Measurements from ENCODE around the gene HACD3. TPM values are rescaled to one million over a fixed set of nuclear protein-coding genes. Genes with fewer than 3 reads are reported as not detected.

Gene HACD3
- total and polyA plus RNA-seq, 11 donors = 3.2 to 16.7 (median 9.8) TPM

DNA sequence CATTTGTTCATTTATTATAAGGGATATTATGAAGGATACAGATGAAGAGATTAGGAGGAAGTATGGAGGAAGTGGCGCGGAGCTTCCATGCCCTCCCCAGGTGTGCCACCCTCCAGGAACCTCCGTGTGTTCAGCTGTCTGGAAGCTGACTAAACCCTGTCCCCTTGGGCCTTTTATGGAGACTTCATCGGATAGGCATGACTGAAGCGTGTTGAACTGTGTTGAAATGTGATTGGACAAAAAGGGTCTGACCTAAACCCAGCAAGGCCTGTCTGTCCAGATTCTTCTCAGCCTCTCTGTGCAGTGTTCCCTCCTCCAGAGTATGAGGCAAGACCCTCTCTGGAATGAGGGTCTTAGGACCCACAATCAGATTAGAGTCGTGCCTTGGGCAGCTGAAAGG is 31.7 kb downstream of the HACD3 start:
- intact Hi-C loops (cut with DNase I) = no loop called here
- Histone ChIP-seq H3K4me3 (no peak overlapping the region), H3K27ac (no peak overlapping the region), H3K9me3 (peaks cover 0 to 6% (median 0%) of the 10 kb centered on the region in 12 donors), H3K36me3 (peaks cover 0 to 86% (median 73%) of the 10 kb centered on the region in 9 donors), H3K27me3 (no peaks in the 10 kb centered on the region), H3K4me1 (no peaks in the 10 kb centered on the region)
- 93 to 96% (median 94%) methylated on average over 6 of the region's 6 CpGs for WGBS, 4 donors
- TF ChIP-seq, protein P1, sequence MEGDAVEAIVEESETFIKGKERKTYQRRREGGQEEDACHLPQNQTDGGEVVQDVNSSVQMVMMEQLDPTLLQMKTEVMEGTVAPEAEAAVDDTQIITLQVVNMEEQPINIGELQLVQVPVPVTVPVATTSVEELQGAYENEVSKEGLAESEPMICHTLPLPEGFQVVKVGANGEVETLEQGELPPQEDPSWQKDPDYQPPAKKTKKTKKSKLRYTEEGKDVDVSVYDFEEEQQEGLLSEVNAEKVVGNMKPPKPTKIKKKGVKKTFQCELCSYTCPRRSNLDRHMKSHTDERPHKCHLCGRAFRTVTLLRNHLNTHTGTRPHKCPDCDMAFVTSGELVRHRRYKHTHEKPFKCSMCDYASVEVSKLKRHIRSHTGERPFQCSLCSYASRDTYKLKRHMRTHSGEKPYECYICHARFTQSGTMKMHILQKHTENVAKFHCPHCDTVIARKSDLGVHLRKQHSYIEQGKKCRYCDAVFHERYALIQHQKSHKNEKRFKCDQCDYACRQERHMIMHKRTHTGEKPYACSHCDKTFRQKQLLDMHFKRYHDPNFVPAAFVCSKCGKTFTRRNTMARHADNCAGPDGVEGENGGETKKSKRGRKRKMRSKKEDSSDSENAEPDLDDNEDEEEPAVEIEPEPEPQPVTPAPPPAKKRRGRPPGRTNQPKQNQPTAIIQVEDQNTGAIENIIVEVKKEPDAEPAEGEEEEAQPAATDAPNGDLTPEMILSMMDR (IDR thresholded peaks at IDR 0.05) = no peak
- DNase-seq = no peak
- ATAC-seq = no peak

DNA sequence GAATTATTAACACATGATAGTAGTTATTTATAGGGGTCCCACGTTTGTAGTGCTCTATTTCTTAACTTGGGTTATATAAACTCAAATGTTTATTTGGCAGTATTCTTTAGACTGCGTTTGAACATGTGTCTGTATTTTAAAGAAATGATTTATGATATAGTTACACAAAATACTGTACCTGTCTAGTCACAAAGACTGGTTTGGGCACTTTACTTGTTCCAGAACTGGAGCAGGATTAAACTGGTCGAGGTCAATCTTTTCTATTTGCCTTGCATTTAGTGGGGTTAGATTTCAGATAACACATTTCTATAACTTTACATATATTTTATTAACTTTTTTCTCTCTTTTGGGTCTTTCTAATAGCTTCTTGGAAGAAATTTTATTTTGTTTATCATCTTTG is 39.5 kb downstream of the HACD3 start:
- Histone ChIP-seq H3K36me3 (peaks cover 0 to 95% (median 77%) of the 10 kb centered on the region in 9 donors), H3K27me3 (no peaks in the 10 kb centered on the region), H3K9me3 (peaks cover 0 to 10% (median 0%) of the 10 kb centered on the region in 12 donors), H3K4me3 (no peak overlapping the region), H3K4me1 (no peaks in the 10 kb centered on the region), H3K27ac (no peak overlapping the region)
- TF ChIP-seq POLR2A (IDR thresholded peaks at IDR 0.05) = no peak
- TF ChIP-seq, protein P1 (IDR thresholded peaks at IDR 0.05) = no peak
- intact Hi-C loops (cut with DNase I) = no loop called here
- no peak for ATAC-seq
- no peak for DNase-seq
- 87 to 92% (median 91%) methylated on average over 3 of the region's 3 CpGs for WGBS, 4 donors

DNA sequence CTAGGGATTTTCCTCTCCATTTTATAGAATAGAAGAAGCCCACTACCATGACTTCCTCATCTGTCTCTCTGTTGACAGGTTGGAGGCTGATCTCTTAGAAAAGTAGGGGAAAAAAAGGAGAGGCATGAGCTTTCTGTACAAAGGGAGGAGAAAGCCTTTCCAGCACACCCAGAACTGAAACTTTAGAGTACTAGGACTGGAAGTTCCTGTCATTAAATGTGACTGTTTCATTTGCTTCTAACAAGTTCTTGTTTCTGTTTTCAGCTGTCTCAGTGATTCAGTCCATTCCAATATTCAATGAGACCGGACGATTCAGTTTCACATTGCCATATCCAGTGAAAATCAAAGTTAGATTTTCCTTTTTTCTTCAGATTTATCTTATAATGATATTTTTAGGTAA is 41.7 kb downstream of the HACD3 start:
- no peak overlapping the region for H3K4me3 ChIP-seq
- peaks cover 0 to 11% (median 0%) of the 10 kb centered on the region in 12 donors for H3K4me1 ChIP-seq
- no peak overlapping the region for H3K27ac ChIP-seq
- intact Hi-C loops (cut with DNase I) = no loop called here
- H3K36me3 ChIP-seq = peaks cover 0 to 93% (median 69%) of the 10 kb centered on the region in 9 donors
- WGBS, 4 donors = 92 to 98% (median 96%) methylated on average over 2 of the region's 2 CpGs
- DNase-seq = no peak
- no peaks in the 10 kb centered on the region for H3K27me3 ChIP-seq
- peaks cover 0 to 4% (median 0%) of the 10 kb centered on the region in 12 donors for H3K9me3 ChIP-seq
- ATAC-seq = no peak
- TF ChIP-seq, protein P1 (IDR thresholded peaks at IDR 0.05) = no peak
- TF ChIP-seq POLR2A (IDR thresholded peaks at IDR 0.05) = no peak

DNA sequence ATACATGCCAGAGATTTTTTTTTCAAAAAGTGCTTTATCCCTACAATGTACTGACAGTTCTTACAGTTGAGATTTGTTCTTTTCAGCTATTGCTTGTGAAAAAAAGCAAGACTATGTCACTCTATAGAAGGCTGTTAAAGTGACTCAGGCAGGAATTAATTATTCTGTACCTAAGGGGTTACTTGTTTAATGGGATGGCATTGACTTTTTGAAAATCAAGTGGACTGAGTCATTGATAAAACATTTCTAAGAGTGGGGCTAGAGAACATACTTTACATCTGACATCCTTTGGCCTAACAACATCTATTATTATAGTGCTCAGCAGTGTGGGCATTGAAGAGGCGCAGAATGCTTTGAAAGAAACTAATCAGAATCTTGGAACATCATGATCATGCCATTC is 46.4 kb downstream of the HACD3 start:
- no peak for DNase-seq
- Histone ChIP-seq H3K36me3 (peaks cover 0 to 93% (median 80%) of the 10 kb centered on the region in 9 donors), H3K4me1 (peaks cover 0 to 11% (median 0%) of the 10 kb centered on the region in 12 donors), H3K4me3 (no peak overlapping the region), H3K9me3 (no peaks in the 10 kb centered on the region), H3K27ac (no peak overlapping the region), H3K27me3 (no peaks in the 10 kb centered on the region)
- ATAC-seq = no peak
- intact Hi-C loops (cut with DNase I) = no loop called here
- 97 to 100% (median 100%) methylated on average over 1 of the region's 1 CpG for WGBS, 4 donors
- no peak for TF ChIP-seq POLR2A (IDR thresholded peaks at IDR 0.05)
- TF ChIP-seq, protein P1 (IDR thresholded peaks at IDR 0.05) = no peak
